H7 (cell line): ENCODE results near the gene ANKRD17. TPM values are rescaled to one million over a fixed set of nuclear protein-coding genes. Genes with fewer than 3 reads are reported as not detected.
"Not testable (repeated sequence)": the region's sequence is repeated elsewhere in the genome, so short reads cannot be mapped to it uniquely, and the experiment has no call there.

ENCODE experiments used
- DNase-seq: peaks from one replicate; pipeline ENCODE4 v3.0.0; 2012
- H3K27me3 ChIP-seq: 2 replicates; pipeline ENCODE4 v1.6.0; 2011; ENCODE audit warnings: mild to moderate bottlenecking, low read length; ENCODE audit not compliant: control insufficient read depth, insufficient read depth
- H3K36me3 ChIP-seq: replicated peaks from 2 replicates; pipeline ENCODE4 v1.5.1; 2011; ENCODE audit warnings: low read length; ENCODE audit not compliant: control insufficient read depth, insufficient read depth
- H3K4me3 ChIP-seq: 2 replicates; pipeline ENCODE4 v1.5.1; 2011; ENCODE audit warnings: low read depth, mild to moderate bottlenecking, control low read depth, low read length, moderate library complexity; ENCODE audit not compliant: insufficient read depth
- total RNA-seq: library from RNA; depleted of rRNA; stranded (reverse); fragments of >200 nt; shearing (Covaris generic); gene quantifications from 2 replicates; pipeline ENCODE4 v1.2.3, GENCODE V29; 2014

Gene ANKRD17
- total RNA-seq, 1 experiment from 2014 or later, result 40.5 TPM

DNA sequence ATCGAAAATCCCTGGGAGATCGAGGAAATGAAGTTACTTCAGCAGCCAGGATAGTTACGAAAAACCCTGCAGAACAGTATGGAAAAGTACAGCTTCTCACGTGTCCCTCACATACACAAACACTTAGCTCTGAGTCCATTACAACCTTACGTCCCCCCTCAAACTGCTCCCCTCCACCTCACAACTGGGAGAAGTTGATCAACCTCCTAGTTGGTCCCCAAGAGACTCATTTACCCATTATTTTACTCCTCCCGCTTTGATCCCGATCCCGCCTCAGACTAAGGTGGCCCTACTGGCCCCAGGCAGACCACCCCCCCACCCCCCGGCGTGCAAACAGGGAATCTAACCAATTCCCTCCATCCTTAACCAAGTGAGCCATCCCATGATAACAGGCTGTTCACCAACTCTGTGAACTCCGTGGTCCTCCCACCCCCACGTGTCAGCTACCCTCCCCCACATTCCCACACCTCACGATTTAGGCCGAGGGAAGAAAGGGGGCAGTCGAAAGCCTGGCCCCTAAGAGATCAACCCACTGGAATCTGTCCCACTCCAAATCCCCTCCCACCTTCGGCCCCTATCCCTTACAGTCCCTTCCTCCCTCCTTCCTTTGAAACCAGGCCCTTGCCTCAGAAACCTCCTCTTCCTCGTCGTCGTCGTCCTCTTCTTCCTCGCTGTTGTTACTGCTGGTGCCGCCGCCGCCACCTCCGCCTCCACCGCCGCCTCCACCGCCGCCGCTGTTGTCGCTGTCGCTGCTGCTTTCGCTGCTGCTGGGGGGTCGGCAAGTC lies 755 bp downstream of the ANKRD17 start:
- peak overlapping the region; percentile 98 for H3K4me3 ChIP-seq
- peak; percentile 63 for DNase-seq
- H3K36me3 ChIP-seq, result no peaks in the 10 kb centered on the region; the same call in 1 of the 2 replicates
- no peaks in the 10 kb centered on the region for H3K27me3 ChIP-seq

DNA sequence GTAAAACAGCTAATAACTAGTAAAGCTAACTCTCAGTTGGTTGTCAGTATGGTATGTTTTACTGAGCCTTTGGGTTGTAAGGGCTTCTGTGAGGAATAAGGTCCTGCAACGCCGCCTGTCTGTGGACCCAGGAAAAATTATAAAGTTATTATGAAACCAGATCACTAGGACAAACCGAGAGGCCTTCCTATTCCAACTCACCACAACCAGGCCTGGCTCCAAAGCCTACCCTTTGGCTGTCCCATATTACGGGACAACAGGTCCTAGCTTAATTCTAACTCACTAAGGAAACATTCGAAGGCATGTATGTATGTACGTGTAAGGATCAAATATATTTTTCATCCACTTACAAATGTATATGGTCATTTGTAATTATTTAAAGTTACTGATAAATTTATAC lies 1.4 kb downstream of the ANKRD17 start:
- Histone ChIP-seq H3K27me3 (no peaks in the 10 kb centered on the region), H3K4me3 (peak overlapping the region; percentile 98), H3K36me3 (no peaks in the 10 kb centered on the region; the same call in 1 of the 2 replicates)
- peak; percentile 43 for DNase-seq

- not testable (repeated sequence) for H3K27me3 ChIP-seq, H3K4me3 ChIP-seq
These were observed 2.8 kb downstream of the ANKRD17 start for GRCh38 chr4:73255847-73256246.

GRCh38 chr4:73252001-73252400 lies 6.6 kb downstream of the ANKRD17 start:
- no peaks in the 10 kb centered on the region; the same call in 1 of the 2 replicates for H3K36me3 ChIP-seq

More at GRCh38 chr4:73255847-73256246, 2.8 kb downstream of the ANKRD17 start:
- DNase-seq, H3K36me3 ChIP-seq: not testable (repeated sequence)

DNA sequence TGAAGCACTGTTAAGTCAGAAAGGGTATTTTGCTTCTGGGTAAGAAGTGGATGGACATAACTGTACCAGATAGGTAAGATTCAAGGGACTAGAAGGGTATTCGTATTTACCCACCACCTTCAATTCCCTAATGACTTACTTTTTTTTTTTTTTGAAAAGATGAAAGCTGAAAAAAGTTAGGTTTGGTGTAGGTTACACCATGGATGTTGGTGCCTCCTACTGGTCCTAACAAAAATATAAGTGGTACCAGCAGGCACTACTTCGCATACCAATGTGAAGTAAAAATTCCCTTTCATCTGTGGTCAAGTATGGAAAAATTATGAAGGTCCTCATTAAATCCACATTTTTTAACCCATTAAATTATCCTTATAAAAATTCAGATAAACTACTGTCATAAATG lies 7.2 kb downstream of the ANKRD17 start:
- Histone ChIP-seq H3K4me3 (no peak overlapping the region), H3K36me3 (no peaks in the 10 kb centered on the region; the same call in 1 of the 2 replicates), H3K27me3 (no peaks in the 10 kb centered on the region)
- no peak for DNase-seq

More at GRCh38 chr4:73252001-73252400, 6.6 kb downstream of the ANKRD17 start:
- Histone ChIP-seq H3K27me3 (no peaks in the 10 kb centered on the region), H3K4me3 (no peak overlapping the region)
- DNase-seq, result no peak

- no peak for DNase-seq
- H3K4me3 ChIP-seq, result no peak overlapping the region
- no peaks in the 10 kb centered on the region for H3K27me3 ChIP-seq
- no peaks in the 10 kb centered on the region for H3K36me3 ChIP-seq
These were observed 8.0 kb downstream of the ANKRD17 start for GRCh38 chr4:73250642-73251041.

DNA sequence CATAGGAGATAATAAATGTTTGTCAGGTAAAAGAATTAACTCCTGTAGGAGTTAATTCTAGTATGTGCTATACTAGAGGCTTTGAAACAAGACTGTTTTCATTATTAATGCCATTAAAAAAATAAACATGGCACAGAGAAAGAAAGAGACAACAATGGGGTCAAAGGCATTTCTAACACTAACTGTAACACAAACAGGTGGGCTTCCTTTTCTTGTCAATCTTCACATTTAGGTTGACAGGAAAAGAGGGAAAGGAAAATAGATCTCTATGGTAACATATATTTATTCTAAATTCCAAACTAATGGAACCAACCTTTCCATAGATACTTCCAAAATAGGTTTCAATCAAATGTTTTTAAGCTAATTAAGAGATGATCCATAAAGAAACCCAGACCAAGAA lies 9.8 kb downstream of the ANKRD17 start:
- Histone ChIP-seq H3K4me3 (no peak overlapping the region), H3K27me3 (no peaks in the 10 kb centered on the region), H3K36me3 (no peaks in the 10 kb centered on the region; the same call in 1 of the 2 replicates)
- no peak for DNase-seq

GRCh38 chr4:73248416-73248815 lies 10.2 kb downstream of the ANKRD17 start:
- no peak for DNase-seq
- no peaks in the 10 kb centered on the region; the same call in 1 of the 2 replicates for H3K36me3 ChIP-seq
- no peak overlapping the region for H3K4me3 ChIP-seq
- H3K27me3 ChIP-seq, result no peaks in the 10 kb centered on the region

DNA sequence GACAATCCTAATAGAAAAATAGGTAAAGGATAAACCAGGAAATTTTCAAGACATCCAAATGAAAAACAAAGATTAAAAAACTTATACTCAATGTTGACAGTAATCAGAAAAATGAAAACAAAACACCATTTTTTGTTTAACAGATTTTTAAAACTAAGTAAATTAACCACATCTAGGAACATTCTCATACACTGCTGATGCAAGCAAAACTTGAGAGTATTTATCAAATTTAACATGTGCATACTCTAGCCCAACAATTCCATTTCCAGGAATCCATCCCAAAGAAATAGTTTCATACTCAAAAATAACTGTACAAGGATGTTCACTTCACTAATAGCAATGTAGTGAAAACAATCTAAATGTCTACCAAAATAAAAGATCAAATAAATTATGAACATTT lies 11.5 kb downstream of the ANKRD17 start:
- H3K27me3 ChIP-seq, result no peaks in the 10 kb centered on the region
- H3K36me3 ChIP-seq, result no peaks in the 10 kb centered on the region; the same call in 1 of the 2 replicates
- H3K4me3 ChIP-seq, result no peak overlapping the region
- no peak for DNase-seq

- no peaks in the 10 kb centered on the region for H3K27me3 ChIP-seq
- H3K4me3 ChIP-seq, result no peak overlapping the region
- H3K36me3 ChIP-seq, result no peaks in the 10 kb centered on the region; the same call in 1 of the 2 replicates
- DNase-seq, result no peak
These were observed 12.6 kb downstream of the ANKRD17 start for GRCh38 chr4:73245955-73246354.

DNA sequence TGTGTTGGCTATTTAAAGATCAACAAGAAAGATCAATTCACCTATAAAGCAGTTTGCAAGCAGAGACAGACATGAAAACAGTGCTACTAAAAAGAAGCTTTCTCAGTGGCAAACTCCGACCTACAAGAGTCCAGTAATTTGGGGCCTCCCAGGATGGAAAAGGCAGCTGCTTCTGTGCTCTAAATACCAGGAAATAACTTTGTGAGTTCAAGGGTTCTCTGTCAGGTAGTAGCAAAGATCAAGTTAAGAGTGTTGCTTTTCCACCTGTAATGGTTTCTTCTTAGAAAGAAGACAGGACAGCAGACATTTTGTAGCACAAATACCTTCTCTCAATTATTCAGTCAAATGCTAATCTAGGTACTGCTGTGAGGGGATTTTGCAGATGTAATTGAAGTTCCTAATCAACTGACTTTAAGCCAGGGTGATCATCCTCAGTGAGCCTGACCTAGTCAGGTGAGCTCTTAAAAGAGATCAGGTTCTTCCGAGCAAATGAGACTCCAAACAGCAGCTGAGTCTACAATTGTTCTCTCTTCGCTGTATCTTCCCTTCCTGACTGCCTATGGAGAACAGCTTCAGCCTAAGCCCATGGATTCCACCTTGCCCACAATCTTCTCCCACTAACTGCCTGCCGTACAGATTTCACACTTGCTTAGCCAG lies 13.5 kb downstream of the ANKRD17 start:
- H3K4me3 ChIP-seq, result no peak overlapping the region
- DNase-seq, result no peak
- no peaks in the 10 kb centered on the region; the same call in 1 of the 2 replicates for H3K36me3 ChIP-seq
- no peaks in the 10 kb centered on the region for H3K27me3 ChIP-seq

GRCh38 chr4:73237044-73237443 lies 21.6 kb downstream of the ANKRD17 start:
- DNase-seq, result no peak
- peaks cover 2% of the 10 kb centered on the region; the same call in 1 of the 2 replicates for H3K36me3 ChIP-seq
- no peaks in the 10 kb centered on the region for H3K27me3 ChIP-seq
- no peak overlapping the region for H3K4me3 ChIP-seq

DNA sequence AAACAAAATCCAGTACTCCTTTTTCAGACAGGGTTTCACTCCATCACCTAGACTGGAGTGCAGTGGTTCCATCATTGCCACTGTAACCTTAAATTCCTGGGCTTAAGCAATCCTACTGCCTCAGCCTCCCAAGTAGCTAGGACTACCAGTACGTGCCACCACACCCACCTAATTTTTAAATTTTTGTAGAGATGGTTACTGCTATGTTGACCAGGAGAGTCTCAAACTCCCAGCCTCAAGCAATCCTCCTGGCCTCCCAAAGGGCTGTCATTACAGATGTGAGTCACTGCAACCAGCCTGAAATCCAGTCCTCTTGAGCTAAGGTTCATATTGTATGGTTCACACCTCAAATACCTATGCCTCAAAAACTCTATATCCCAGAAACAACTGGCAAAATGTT lies 22.4 kb downstream of the ANKRD17 start:
- H3K36me3 ChIP-seq, result peaks cover 2% of the 10 kb centered on the region; the same call in 1 of the 2 replicates
- DNase-seq, result no peak

GRCh38 chr4:73234712-73235111 lies 23.9 kb downstream of the ANKRD17 start:
- peaks cover 2% of the 10 kb centered on the region; the same call in 1 of the 2 replicates for H3K36me3 ChIP-seq
- no peaks in the 10 kb centered on the region for H3K27me3 ChIP-seq
- H3K4me3 ChIP-seq, result no peak overlapping the region
- DNase-seq, result no peak

More for the DNA sequence above, 22.4 kb downstream of the ANKRD17 start:
- Histone ChIP-seq H3K4me3 (no peak overlapping the region), H3K27me3 (no peaks in the 10 kb centered on the region)
